Measurements from ENCODE around the gene TREML4.

GRCh38 chr6:41266541-41266940 lies 38.4 kb downstream of the TREML4 start:
- TF ChIP-seq CTCF (IDR thresholded peaks at IDR 0.05 in 2 of 3, conservative IDR thresholded peaks at IDR 0.05 in 1 of 3; ENCODE audit: borderline replicate concordance in 1 of 3, insufficient read depth in 1 of 3, low read depth in 2 of 3, low read length in 2 of 3) (no peak), YY1 (IDR thresholded peaks at IDR 0.05; ENCODE audit: extremely low read depth, insufficient replicate concordance, low read depth, low read length) (no peak), ZBTB33 (IDR thresholded peaks at IDR 0.05; ENCODE audit: extremely low read depth, insufficient replicate concordance, low read length) (no peak), POLR2AphosphoS5 (IDR thresholded peaks at IDR 0.05; ENCODE audit: low read depth, low read length) (no peak), REST (IDR thresholded peaks at IDR 0.05; ENCODE audit: low read depth) (no peak), ELF1 (IDR thresholded peaks at IDR 0.05; ENCODE audit: borderline replicate concordance, low read depth) (no peak), ZNF274 (IDR thresholded peaks at IDR 0.05; ENCODE audit: low read depth, low read length) (no peak), EZH2 (IDR thresholded peaks at IDR 0.05) (no peak), MAX (IDR thresholded peaks at IDR 0.05) (no peak), POLR2A (IDR thresholded peaks at IDR 0.05; ENCODE audit: borderline replicate concordance, extremely low read depth, insufficient read depth, insufficient read length) (no peak)
